ENCODE data around the gene KCNT2.

KCNT2 gene

GRCh38 chr1:196409586-196409985 lies 198.7 kb downstream of the KCNT2 start:
- no peak for DNase-seq
- Histone ChIP-seq H3K4me1 (peaks cover 0 to 25% (median 4%) of the 10 kb centered on the region in 4 donors), H3K4me3 (no peak overlapping the region), H3K27ac (no peak overlapping the region), H3K27me3 (no peaks in the 10 kb centered on the region), H3K9me3 (no peaks in the 10 kb centered on the region), H3K36me3 (no peaks in the 10 kb centered on the region)
- intact Hi-C loops (cut with DNase I; ENCODE audit: low total_unique reads), result no loop called here
- TF ChIP-seq CTCF (IDR thresholded peaks at IDR 0.05), result no peak

GRCh38 chr1:196407358-196408051 lies 200.7 kb downstream of the KCNT2 start:
- H3K27me3 ChIP-seq, result no peaks in the 10 kb centered on the region
- H3K4me3 ChIP-seq, result no peak overlapping the region
- TF ChIP-seq CTCF (IDR thresholded peaks at IDR 0.05), result no peak
- H3K27ac ChIP-seq, result peak overlapping the region; percentile 56 to 60
- no peak for DNase-seq
- peaks cover 0 to 34% (median 4%) of the 10 kb centered on the region in 4 donors for H3K4me1 ChIP-seq
- H3K36me3 ChIP-seq, result no peaks in the 10 kb centered on the region
- intact Hi-C loops (cut with DNase I; ENCODE audit: low total_unique reads), result no loop called here
- no peaks in the 10 kb centered on the region for H3K9me3 ChIP-seq

- Histone ChIP-seq H3K27ac (no peak overlapping the region), H3K9me3 (no peaks in the 10 kb centered on the region), H3K4me1 (peaks cover 0 to 34% (median 4%) of the 10 kb centered on the region in 4 donors), H3K4me3 (no peak overlapping the region), H3K27me3 (no peaks in the 10 kb centered on the region), H3K36me3 (no peaks in the 10 kb centered on the region)
- intact Hi-C loops (cut with DNase I; ENCODE audit: low total_unique reads), result no loop called here
- DNase-seq, result no peak
- no peak for TF ChIP-seq CTCF (IDR thresholded peaks at IDR 0.05)
These were observed 202.4 kb downstream of the KCNT2 start for GRCh38 chr1:196405839-196406238.

- peaks cover 0 to 34% (median 4%) of the 10 kb centered on the region in 4 donors for H3K4me1 ChIP-seq
- H3K4me3 ChIP-seq, result peak overlapping the region; percentile 25 to 34
- H3K27me3 ChIP-seq, result no peaks in the 10 kb centered on the region
- intact Hi-C loops (cut with DNase I; ENCODE audit: low total_unique reads), result no loop called here
- no peak for DNase-seq
- no peak for TF ChIP-seq CTCF (IDR thresholded peaks at IDR 0.05)
- H3K9me3 ChIP-seq, result no peaks in the 10 kb centered on the region
- no peaks in the 10 kb centered on the region for H3K36me3 ChIP-seq
- peak overlapping the region; percentile 30 to 51 for H3K27ac ChIP-seq
These were observed 204.2 kb downstream of the KCNT2 start for GRCh38 chr1:196403803-196404690.

- H3K9me3 ChIP-seq, result no peaks in the 10 kb centered on the region
- intact Hi-C loops (cut with DNase I; ENCODE audit: low total_unique reads), result no loop called here
- H3K27me3 ChIP-seq, result no peaks in the 10 kb centered on the region
- no peaks in the 10 kb centered on the region for H3K36me3 ChIP-seq
- peaks cover 0 to 16% (median 0%) of the 10 kb centered on the region in 4 donors for H3K4me1 ChIP-seq
- peak overlapping the region; percentile 37 to 45 for H3K27ac ChIP-seq
- no peak for DNase-seq
- TF ChIP-seq CTCF (IDR thresholded peaks at IDR 0.05), result no peak
- H3K4me3 ChIP-seq, result peak overlapping the region; percentile 25 to 34
These were observed 206.3 kb downstream of the KCNT2 start for GRCh38 chr1:196401891-196402290.
